Left lung (tissue), 10 donors: ENCODE data around the gene ITGA2. TPM values are rescaled to one million over a fixed set of nuclear protein-coding genes. Genes with fewer than 3 reads are reported as not detected.

Experiments used
- ATAC-seq: fragments of 200-7000 bp; cut with Tn5 transposase; one replicate; pipeline ENCODE4 v1.9.1; 2020; ENCODE audit warnings: moderate library complexity
- DNase-seq, 4 donors: peaks; one replicate each; pipeline ENCODE4 v3.0.0-alpha.2; 2013 to 2020
- H3K27ac ChIP-seq, 2 donors: fragments of 200-600 bp; sonication (generic) in 1 of 2; one replicate each; pipeline versions ENCODE4 v1.5.0 to v1.8.0; 2020 to 2021
- H3K27me3 ChIP-seq, 2 donors: fragments of 200-600 bp; sonication (generic) in 1 of 2; one replicate each; pipeline versions ENCODE4 v1.5.0 to v1.8.0; 2020 to 2021
- H3K36me3 ChIP-seq, 2 donors: fragments of 200-600 bp; sonication (generic) in 1 of 2; one replicate each; pipeline versions ENCODE4 v1.5.0 to v1.8.0; 2020 to 2021
- H3K4me1 ChIP-seq, 2 donors: fragments of 200-600 bp; one replicate each; pipeline ENCODE4 v1.8.0; 2021
- H3K4me3 ChIP-seq, 2 donors: fragments of 200-600 bp; sonication (generic) in 1 of 2; one replicate each; pipeline versions ENCODE4 v1.5.0 to v1.8.0; 2020 to 2021; ENCODE audit warnings: mild to moderate bottlenecking in 1 of 2
- H3K9me3 ChIP-seq, 2 donors: fragments of 200-600 bp; sonication (generic) in 1 of 2; one replicate each; pipeline versions ENCODE4 v1.5.0 to v1.8.0; 2020 to 2021
- intact Hi-C, 2 donors: fragments of 100-400 bp; cut with DNase I; formaldehyde crosslinking; loops; one replicate each; pipeline versions ENCODE4 v1.11.2 to v1.14.2; 2022
- polyA plus RNA-seq, 6 donors: library from polyadenylated mRNA; unstranded; fragments of 120-200 nt; gene quantifications; one replicate each; pipeline ENCODE4 v1.2.1, GENCODE V29; 2013; ENCODE audit not compliant: insufficient read length in 6 of 6
- total RNA-seq, 2 donors: library from RNA; stranded (reverse); fragmentation: NEBNext Ultra II Directional; extraction: Animal tissue kit (Norgen Biotek cat#: 25700); gene quantifications; one replicate each; pipeline ENCODE4 v1.2.1, GENCODE V29; 2021
- TF ChIP-seq, protein P1 (sequence below), 2 donors: fragments of 200-600 bp; sonication (generic) in 1 of 2; IDR thresholded peaks; one replicate each; pipeline versions ENCODE4 v1.5.0 to v1.8.0; 2021; ENCODE audit warnings: antibody characterized with exemption in 2 of 2
- donor health status: DM: no; HTN: yes; CAD: no.
- donor health status: DM: no; HTN: no; CAD: no.

The ITGA2 gene
- total and polyA plus RNA-seq, 8 donors: 32.4 to 63.0 (median 48.3) TPM

DNA sequence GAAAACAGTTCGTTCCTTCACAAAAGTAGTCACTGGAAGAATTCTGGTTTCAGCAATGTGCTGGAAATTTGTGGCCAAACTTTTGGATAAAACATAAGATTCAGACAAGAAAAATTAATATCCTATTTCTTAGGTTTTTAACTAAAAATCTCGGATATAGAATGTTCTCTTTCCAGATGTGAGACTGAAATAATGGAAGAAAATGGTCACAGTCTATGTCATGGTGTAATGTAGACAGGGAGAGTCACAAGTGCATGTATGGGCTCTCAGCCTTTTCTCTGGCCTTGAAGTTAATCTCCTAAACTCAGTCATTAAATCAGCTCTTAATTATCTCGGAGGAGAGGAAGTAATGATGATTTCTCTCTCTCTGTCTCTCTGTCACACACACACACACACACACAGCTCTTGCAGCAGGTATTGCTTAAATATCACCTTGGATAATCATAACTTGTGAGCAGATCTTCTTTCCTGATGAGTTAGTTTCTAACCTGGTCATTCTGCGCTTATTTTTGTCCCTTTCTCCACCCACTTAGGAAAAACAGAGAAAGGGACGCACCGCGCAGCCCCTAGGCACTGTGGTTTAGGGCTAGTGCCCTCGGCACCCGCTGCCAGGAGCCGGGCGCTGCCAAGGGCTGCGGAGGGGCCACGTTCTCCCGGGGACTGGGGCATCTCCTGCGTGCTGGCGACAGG, 672 bp upstream of the ITGA2 start:
- DNase-seq (no peak), ATAC-seq (peak; percentile 32)
- Histone ChIP-seq H3K27me3 (peaks cover 0 to 26% of the 10 kb centered on the region in 2 donors), H3K27ac (peak overlapping the region; percentile 71 to 85), H3K9me3 (no peaks in the 10 kb centered on the region), H3K4me3 (peak overlapping the region; percentile 62 to 67), H3K4me1 (peaks cover 12 to 41% of the 10 kb centered on the region in 2 donors), H3K36me3 (no peaks in the 10 kb centered on the region)
- intact Hi-C loops: no loop called here
- TF ChIP-seq, protein P1, sequence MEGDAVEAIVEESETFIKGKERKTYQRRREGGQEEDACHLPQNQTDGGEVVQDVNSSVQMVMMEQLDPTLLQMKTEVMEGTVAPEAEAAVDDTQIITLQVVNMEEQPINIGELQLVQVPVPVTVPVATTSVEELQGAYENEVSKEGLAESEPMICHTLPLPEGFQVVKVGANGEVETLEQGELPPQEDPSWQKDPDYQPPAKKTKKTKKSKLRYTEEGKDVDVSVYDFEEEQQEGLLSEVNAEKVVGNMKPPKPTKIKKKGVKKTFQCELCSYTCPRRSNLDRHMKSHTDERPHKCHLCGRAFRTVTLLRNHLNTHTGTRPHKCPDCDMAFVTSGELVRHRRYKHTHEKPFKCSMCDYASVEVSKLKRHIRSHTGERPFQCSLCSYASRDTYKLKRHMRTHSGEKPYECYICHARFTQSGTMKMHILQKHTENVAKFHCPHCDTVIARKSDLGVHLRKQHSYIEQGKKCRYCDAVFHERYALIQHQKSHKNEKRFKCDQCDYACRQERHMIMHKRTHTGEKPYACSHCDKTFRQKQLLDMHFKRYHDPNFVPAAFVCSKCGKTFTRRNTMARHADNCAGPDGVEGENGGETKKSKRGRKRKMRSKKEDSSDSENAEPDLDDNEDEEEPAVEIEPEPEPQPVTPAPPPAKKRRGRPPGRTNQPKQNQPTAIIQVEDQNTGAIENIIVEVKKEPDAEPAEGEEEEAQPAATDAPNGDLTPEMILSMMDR (IDR thresholded peaks at IDR 0.05): no peak

DNA sequence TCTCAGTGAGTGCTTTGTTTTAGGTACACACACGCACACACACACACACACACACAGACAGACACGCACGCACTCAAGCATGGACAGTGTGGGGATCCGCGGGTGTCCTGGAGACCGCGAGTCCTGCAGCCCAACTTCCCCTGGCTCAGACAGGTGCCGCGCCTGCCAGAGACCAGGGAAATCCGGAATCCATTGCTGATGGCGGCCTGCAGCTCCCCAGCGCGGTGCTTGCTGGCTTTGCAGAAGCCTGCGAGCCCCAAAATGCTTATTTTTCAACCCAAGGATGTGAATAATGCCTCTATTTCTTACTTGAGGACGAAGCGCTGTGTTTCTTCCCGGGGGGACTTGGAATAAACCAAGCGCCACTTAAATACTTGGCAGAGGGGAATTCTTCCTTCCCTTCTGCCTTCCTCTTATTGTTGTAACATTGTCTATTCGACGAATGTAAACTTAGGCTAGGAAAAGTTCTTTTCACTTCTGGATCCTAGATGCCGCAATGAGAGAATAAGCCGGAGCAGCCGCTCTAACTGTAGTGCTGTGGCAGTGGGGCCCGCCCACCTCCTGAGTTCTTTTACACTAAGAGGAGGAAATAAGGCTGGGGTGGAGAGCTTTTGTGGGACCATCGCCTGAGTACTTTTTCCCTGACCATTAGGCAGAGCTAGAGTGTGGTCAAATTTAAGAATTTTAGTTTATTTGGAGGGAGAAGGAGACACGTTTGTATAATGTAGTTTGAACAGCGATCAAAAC, 802 bp downstream of the ITGA2 start:
- TF ChIP-seq, protein P1 (IDR thresholded peaks at IDR 0.05): no peak
- ATAC-seq: peak; percentile 66
- Histone ChIP-seq H3K4me3 (peak overlapping the region; percentile 62 to 67), H3K27ac (peak overlapping the region; percentile 44 to 85), H3K27me3 (peaks cover 0 to 26% of the 10 kb centered on the region in 2 donors), H3K4me1 (peaks cover 9 to 41% of the 10 kb centered on the region in 2 donors), H3K36me3 (no peaks in the 10 kb centered on the region), H3K9me3 (no peaks in the 10 kb centered on the region)
- peak; percentile 36 to 83 (median 45) for DNase-seq
- intact Hi-C loops: no loop called here

DNA sequence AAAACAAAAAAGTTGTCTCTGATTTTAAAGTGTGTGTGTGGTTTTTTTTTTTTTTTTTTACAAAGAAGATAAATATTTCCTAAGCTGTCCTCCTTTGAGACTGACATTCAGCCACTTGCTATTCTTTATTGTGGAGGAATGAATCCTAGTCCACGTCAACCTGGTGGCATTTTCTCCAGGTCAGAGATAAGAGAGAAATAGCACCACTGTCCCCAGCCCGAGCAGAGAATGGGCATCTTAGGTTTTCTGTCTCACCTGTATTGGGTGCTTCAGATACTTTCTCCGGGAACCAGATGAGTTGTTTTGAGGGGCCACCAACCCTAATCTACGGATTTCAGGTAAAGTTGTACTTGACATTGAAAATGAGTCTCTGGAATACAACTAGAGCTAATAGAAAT, 1.4 kb downstream of the ITGA2 start:
- intact Hi-C loops: no loop called here
- no peak for DNase-seq
- H3K9me3 ChIP-seq: no peaks in the 10 kb centered on the region
- no peak for ATAC-seq
- TF ChIP-seq, protein P1 (IDR thresholded peaks at IDR 0.05): no peak
- H3K4me3 ChIP-seq: peak overlapping the region in 1 of 2 donors; percentile 67
- no peaks in the 10 kb centered on the region for H3K36me3 ChIP-seq
- peak overlapping the region in 1 of 2 donors; percentile 85 for H3K27ac ChIP-seq
- peaks cover 0 to 26% of the 10 kb centered on the region in 2 donors for H3K27me3 ChIP-seq
- H3K4me1 ChIP-seq: peaks cover 9 to 41% of the 10 kb centered on the region in 2 donors

DNA sequence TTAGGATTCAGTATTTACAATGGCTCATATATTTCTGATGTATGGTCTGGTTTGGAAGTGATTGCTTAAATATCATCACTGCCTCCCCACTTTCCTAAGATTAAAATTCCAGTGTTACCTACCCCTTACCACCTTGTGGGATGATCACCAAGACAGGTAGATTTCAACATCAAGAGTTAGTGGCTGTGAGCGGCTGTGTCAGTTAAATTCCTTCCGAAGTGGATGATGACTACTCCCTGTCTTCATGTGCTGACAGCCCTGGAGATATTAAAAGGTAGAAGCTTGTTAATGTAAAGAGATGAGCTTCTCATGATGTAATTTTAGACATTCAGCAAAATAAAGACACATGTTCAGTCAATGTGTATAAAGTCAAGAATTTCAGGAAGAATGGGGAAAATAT, 4.2 kb downstream of the ITGA2 start:
- peaks cover 9 to 27% of the 10 kb centered on the region in 2 donors for H3K4me1 ChIP-seq
- H3K36me3 ChIP-seq: no peaks in the 10 kb centered on the region
- TF ChIP-seq, protein P1 (IDR thresholded peaks at IDR 0.05): no peak
- DNase-seq (no peak), ATAC-seq (no peak)
- intact Hi-C loops: no loop called here
- peaks cover 0 to 24% of the 10 kb centered on the region in 2 donors for H3K27me3 ChIP-seq
- H3K4me3 ChIP-seq: no peak overlapping the region
- H3K9me3 ChIP-seq: no peaks in the 10 kb centered on the region
- H3K27ac ChIP-seq: no peak overlapping the region

DNA sequence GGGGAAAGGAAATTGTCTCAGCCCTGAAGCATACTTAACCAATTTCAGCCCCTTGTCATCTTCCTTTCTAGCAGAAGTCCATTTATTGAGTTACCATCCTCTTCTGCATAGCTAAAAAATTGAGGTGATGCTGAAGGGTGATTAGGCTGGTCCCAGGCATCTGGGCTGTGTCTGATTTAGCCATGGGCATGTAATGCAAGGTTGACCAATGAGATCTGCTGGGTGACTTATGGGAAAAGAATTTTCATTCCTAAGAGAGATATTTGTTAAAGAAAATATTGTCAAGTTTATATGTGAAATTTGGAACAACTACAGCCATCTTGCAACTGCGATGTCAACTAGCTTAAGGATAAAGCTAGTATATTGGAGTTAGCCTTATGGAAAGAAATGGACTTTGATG, 5.1 kb downstream of the ITGA2 start:
- Histone ChIP-seq H3K36me3 (no peaks in the 10 kb centered on the region), H3K27me3 (peaks cover 0 to 15% of the 10 kb centered on the region in 2 donors), H3K4me3 (no peak overlapping the region), H3K9me3 (no peaks in the 10 kb centered on the region), H3K27ac (no peak overlapping the region), H3K4me1 (peaks cover 4 to 19% of the 10 kb centered on the region in 2 donors)
- ATAC-seq (no peak), DNase-seq (no peak)
- intact Hi-C loops: no loop called here
- TF ChIP-seq, protein P1 (IDR thresholded peaks at IDR 0.05): no peak
